ENCODE measurements around the gene ZNF74.

DNA sequence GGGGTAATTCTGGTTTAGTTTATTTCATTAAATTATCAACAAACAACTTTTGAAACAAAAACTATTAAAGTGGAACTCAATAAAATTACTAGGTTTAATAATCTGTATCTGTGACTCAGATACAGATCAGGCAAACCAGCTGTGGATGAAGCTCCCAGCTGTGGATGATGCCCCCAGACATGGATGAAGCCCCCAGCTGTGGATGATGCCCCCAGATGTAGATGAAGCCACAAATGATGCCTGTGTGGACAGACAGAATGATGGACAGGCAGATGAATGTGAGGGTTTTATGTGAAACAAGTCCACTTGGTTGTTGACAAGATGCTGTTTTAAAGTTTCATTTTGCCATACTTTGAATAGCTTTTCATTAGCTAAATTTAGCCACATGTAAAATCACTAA is 5.8 kb upstream of the ZNF74 start:
- no peak for TF ChIP-seq CTCF (IDR thresholded peaks at IDR 0.05; ENCODE audit: borderline replicate concordance, extremely low read depth, low read length, poor library complexity, severe bottlenecking)
- TF ChIP-seq EZH2 (IDR thresholded peaks at IDR 0.05; ENCODE audit: borderline replicate concordance, low read depth, low read length, severe bottlenecking): no peak

Measured in DND-41 (cell line).